ENCODE results near the gene LRMDA.

LRMDA gene

GRCh38 chr10:75422913-75423312 is 8.5 kb upstream of the LRMDA start:
- no peak for DNase-seq (ENCODE audit: extremely low spot score)
- ChIA-PET CTCF (interaction anchor here (0.9 kb wide), 1 partner anchor 9 kb away, joined by 4 read pairs; no protein-coding TSS in a partner anchor), POLR2A (no interaction called here)
- TF ChIP-seq, protein P1, sequence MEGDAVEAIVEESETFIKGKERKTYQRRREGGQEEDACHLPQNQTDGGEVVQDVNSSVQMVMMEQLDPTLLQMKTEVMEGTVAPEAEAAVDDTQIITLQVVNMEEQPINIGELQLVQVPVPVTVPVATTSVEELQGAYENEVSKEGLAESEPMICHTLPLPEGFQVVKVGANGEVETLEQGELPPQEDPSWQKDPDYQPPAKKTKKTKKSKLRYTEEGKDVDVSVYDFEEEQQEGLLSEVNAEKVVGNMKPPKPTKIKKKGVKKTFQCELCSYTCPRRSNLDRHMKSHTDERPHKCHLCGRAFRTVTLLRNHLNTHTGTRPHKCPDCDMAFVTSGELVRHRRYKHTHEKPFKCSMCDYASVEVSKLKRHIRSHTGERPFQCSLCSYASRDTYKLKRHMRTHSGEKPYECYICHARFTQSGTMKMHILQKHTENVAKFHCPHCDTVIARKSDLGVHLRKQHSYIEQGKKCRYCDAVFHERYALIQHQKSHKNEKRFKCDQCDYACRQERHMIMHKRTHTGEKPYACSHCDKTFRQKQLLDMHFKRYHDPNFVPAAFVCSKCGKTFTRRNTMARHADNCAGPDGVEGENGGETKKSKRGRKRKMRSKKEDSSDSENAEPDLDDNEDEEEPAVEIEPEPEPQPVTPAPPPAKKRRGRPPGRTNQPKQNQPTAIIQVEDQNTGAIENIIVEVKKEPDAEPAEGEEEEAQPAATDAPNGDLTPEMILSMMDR (IDR thresholded peaks at IDR 0.05; ENCODE audit: control extremely low read depth, extremely low read depth, low read depth, missing control alignments) = no peak

DNA sequence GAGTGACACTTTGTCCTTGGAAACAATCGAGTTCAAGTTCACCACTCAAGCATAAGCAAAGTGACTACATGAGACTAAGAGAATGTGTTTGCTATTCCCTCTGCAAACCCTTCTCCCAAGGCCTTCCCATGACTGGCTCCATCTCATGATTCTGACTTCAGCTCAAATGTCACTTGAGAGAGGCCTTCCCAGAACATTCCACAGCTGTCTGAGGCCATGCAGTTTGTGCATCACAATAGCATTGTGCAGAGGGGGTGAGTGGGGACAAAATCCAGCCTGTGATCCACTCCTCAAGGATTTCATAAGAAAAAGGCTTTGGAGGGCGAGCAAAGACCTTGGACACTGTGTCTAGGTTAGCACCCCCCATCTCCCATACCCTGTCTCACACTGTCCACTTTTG is 6.9 kb upstream of the LRMDA start:
- ChIA-PET CTCF (interaction anchor here (0.6 to 1.3 kb wide), 2 partner anchors 8 to 1166 kb away, joined by 3 to 5 read pairs; no protein-coding TSS in a partner anchor), POLR2A (no interaction called here)
- TF ChIP-seq, protein P1 (IDR thresholded peaks at IDR 0.05; ENCODE audit: control extremely low read depth, extremely low read depth, low read depth, missing control alignments) = no peak
- DNase-seq (ENCODE audit: extremely low spot score) = no peak

GRCh38 chr10:75425291-75426079 is 5.9 kb upstream of the LRMDA start:
- ChIA-PET POLR2A (no interaction called here), CTCF (interaction anchor here (0.6 to 1.3 kb wide), 2 partner anchors 9 to 1167 kb away, joined by 3 to 5 read pairs; no protein-coding TSS in a partner anchor)
- TF ChIP-seq, protein P1 (IDR thresholded peaks at IDR 0.05; ENCODE audit: control extremely low read depth, extremely low read depth, low read depth, missing control alignments) = no peak
- DNase-seq (ENCODE audit: extremely low spot score) = no peak

- ChIA-PET CTCF (no interaction called here), POLR2A (no interaction called here)
- DNase-seq (ENCODE audit: extremely low spot score) = no peak
- TF ChIP-seq, protein P1 (IDR thresholded peaks at IDR 0.05; ENCODE audit: control extremely low read depth, extremely low read depth, low read depth, missing control alignments) = no peak
Observed at GRCh38 chr10:75426880-75427279, 4.5 kb upstream of the LRMDA start.

- ChIA-PET CTCF (interaction anchor here (0.7 kb wide), 1 partner anchor 11 kb away, joined by 3 read pairs; no protein-coding TSS in a partner anchor), POLR2A (no interaction called here)
- no peak for DNase-seq (ENCODE audit: extremely low spot score)
- TF ChIP-seq, protein P1 (IDR thresholded peaks at IDR 0.05; ENCODE audit: control extremely low read depth, extremely low read depth, low read depth, missing control alignments) = no peak
Observed at GRCh38 chr10:75427951-75428350, 3.5 kb upstream of the LRMDA start.

- ChIA-PET POLR2A (no interaction called here), CTCF (interaction anchor here (1.3 kb wide), 1 partner anchor 23 kb away, joined by 5 read pairs; no protein-coding TSS in a partner anchor)
- DNase-seq (ENCODE audit: extremely low spot score) = no peak
- TF ChIP-seq, protein P1 (IDR thresholded peaks at IDR 0.05; ENCODE audit: control extremely low read depth, extremely low read depth, low read depth, missing control alignments) = no peak
Observed at GRCh38 chr10:75428434-75429158, 2.8 kb upstream of the LRMDA start.

Data from GM10248 (cell line).